HCT116 (cell line): ENCODE measurements around the gene RPTOR. TPM values are rescaled to one million over a fixed set of nuclear protein-coding genes. Genes with fewer than 3 reads are reported as not detected.

Experiments
- ATAC-seq: fragments of 200-7000 bp; cut with Tn5 transposase; 2 replicates; pipeline ENCODE4 v1.9.1; 2020; ENCODE audit warnings: mild to moderate bottlenecking, moderate library complexity
- BruUV-seq: library from RNA; stranded (reverse); fragments of 400-500 nt; replicated peaks from 2 replicates; lab custom pipeline; 2021; lab: Mats Ljungman, UMichigan
- CTCF ChIA-PET: fragments of 300-600 bp; sonication (Branson Sonifier 250); formaldehyde crosslinking; loops from one replicate; lab custom pipeline; 2021; ENCODE audit warnings: antibody characterized with exemption; lab: Charles Lee
- POLR2A ChIA-PET: fragments of 300-600, 350-600 bp; sonication (Branson Sonifier 250); formaldehyde crosslinking; loops from one replicate; lab custom pipeline; 2021; ENCODE audit warnings: antibody characterized with exemption; lab: Charles Lee
- RAD21 ChIA-PET, 2 experiments: fragments of 300-600 bp; sonication (Branson Sonifier 250); formaldehyde crosslinking; loops; one replicate each; lab custom pipeline; 2023; ENCODE audit warnings: low total read pairs in 2 of 2; ENCODE audit not compliant: uncharacterized antibody in 2 of 2, unreplicated experiment in 2 of 2, low non-redundant PET in 1 of 2; lab: Charles Lee
- DNase-seq: peaks from one replicate; pipeline ENCODE4 v3.0.0-alpha.2; 2010; ENCODE audit warnings: low read depth, low spot score
- H2AFZ ChIP-seq: fragments of 200-600 bp; shearing (Covaris generic), sonication (generic); 2 replicates; pipeline ENCODE4 v1.6.1; 2017; ENCODE audit warnings: low read depth, mixed run types, mixed read lengths, antibody characterized with exemption, low read length; ENCODE audit not compliant: poor library complexity, severe bottlenecking
- H3K27ac ChIP-seq: 2 replicates; pipeline ENCODE4 v1.5.1; 2012; ENCODE audit warnings: low read depth, low read length
- H3K27me3 ChIP-seq: fragments of 200-600 bp; sonication (generic); 2 replicates; pipeline ENCODE4 v1.6.1; 2016; ENCODE audit warnings: mixed run types, low read length, mixed read lengths; ENCODE audit not compliant: insufficient read depth
- H3K36me3 ChIP-seq, 2 experiments: fragments of 200-500 bp in 1 of 2; fragments of 200-600 bp in 1 of 2; sonication (Bioruptor generic) in 1 of 2; sonication (generic) in 1 of 2; 2 replicates each; pipeline versions ENCODE4 v1.5.1 to v1.6.1; 2014 to 2016; ENCODE audit warnings: low read length in 2 of 2, inconsistent platforms in 1 of 2, mixed read lengths in 1 of 2, mixed run types in 1 of 2; ENCODE audit not compliant: insufficient read depth in 2 of 2, control insufficient read depth in 1 of 2
- H3K4me1 ChIP-seq, 2 experiments: fragments of 200-600 bp in 1 of 2; sonication (generic) in 1 of 2; 2 replicates each; pipeline versions ENCODE4 v1.5.1 to v1.6.1; 2012 to 2017; ENCODE audit warnings: low read length in 2 of 2, inconsistent platforms in 1 of 2, mild to moderate bottlenecking in 1 of 2, mixed read lengths in 1 of 2, mixed run types in 1 of 2, moderate library complexity in 1 of 2; ENCODE audit not compliant: insufficient read depth in 2 of 2, control insufficient read depth in 1 of 2
- H3K4me2 ChIP-seq: fragments of 200-600 bp; sonication (generic); 2 replicates; pipeline ENCODE4 v1.6.1; 2017; ENCODE audit warnings: mixed run types, low read length, mixed read lengths
- H3K4me3 ChIP-seq, 2 experiments: fragments of 200-600 bp in 1 of 2; sonication (generic) in 1 of 2; replicated peaks in 1 of 2; 2 replicates each; pipeline ENCODE4 v1.5.1; 2011 to 2016; ENCODE audit warnings: low read length in 2 of 2, control low read depth in 1 of 2, low read depth in 1 of 2, mild to moderate bottlenecking in 1 of 2, mixed read lengths in 1 of 2, mixed run types in 1 of 2
- H3K79me2 ChIP-seq: fragments of 200-600 bp; sonication (generic); 2 replicates; pipeline ENCODE4 v1.6.1; 2017; ENCODE audit warnings: mild to moderate bottlenecking, mixed run types, low read length, moderate library complexity, mixed read lengths; ENCODE audit not compliant: insufficient read depth
- H3K9ac ChIP-seq: fragments of 200-600 bp; sonication (generic); 2 replicates; pipeline ENCODE4 v1.6.1; 2016; ENCODE audit warnings: low read length, mixed read lengths
- H3K9me2 ChIP-seq: fragments of 200-600 bp; sonication (generic), shearing (Covaris generic); 2 replicates; pipeline ENCODE4 v1.6.1; 2017; ENCODE audit warnings: mixed run types, mild to moderate bottlenecking, moderate library complexity; ENCODE audit not compliant: insufficient read depth
- H3K9me3 ChIP-seq, 2 experiments: fragments of 200-500 bp in 1 of 2; fragments of 200-600 bp in 1 of 2; sonication (Bioruptor generic) in 1 of 2; sonication (generic) in 1 of 2; 2 replicates each; pipeline ENCODE4 v1.6.1; 2014 to 2017; ENCODE audit warnings: low read length in 2 of 2, mixed read lengths in 2 of 2, inconsistent platforms in 1 of 2, low read depth in 1 of 2, mild to moderate bottlenecking in 1 of 2, mixed run types in 1 of 2, moderate library complexity in 1 of 2; ENCODE audit not compliant: control insufficient read depth in 1 of 2, insufficient read depth in 1 of 2
- H4K20me1 ChIP-seq: fragments of 200-600 bp; sonication (generic), shearing (Covaris generic); 2 replicates; pipeline ENCODE4 v1.6.1; 2017; ENCODE audit warnings: mixed run types, mild to moderate bottlenecking, moderate library complexity; ENCODE audit not compliant: insufficient read depth
- CBX3 ChIP-seq: IDR thresholded peaks from 2 replicates; pipeline ENCODE4 v1.6.1; 2012; ENCODE audit warnings: low read depth
- CEBPB ChIP-seq: IDR thresholded peaks from 2 replicates; pipeline ENCODE4 v1.6.1; 2012; ENCODE audit warnings: low read depth
- EGR1 ChIP-seq: IDR thresholded peaks from 2 replicates; pipeline ENCODE4 v1.6.1; 2012; ENCODE audit warnings: low read depth
- ELF1 ChIP-seq: IDR thresholded peaks from 2 replicates; pipeline ENCODE4 v1.6.1; 2012; ENCODE audit warnings: low read depth, borderline replicate concordance
- EZH2 ChIP-seq: fragments of 200-600 bp; sonication (generic); IDR thresholded peaks from 2 replicates; pipeline ENCODE4 v1.6.1; 2017; ENCODE audit warnings: antibody characterized with exemption, mixed run types
- EZH2phosphoT487 ChIP-seq: fragments of 200-600 bp; IDR thresholded peaks from 2 replicates; pipeline ENCODE4 v1.6.1; 2018; ENCODE audit warnings: antibody characterized with exemption, borderline replicate concordance
- JUND ChIP-seq: IDR thresholded peaks from 2 replicates; pipeline ENCODE4 v1.6.1; 2012
- POLR2AphosphoS5 ChIP-seq: IDR thresholded peaks from 2 replicates; pipeline ENCODE4 v1.6.1; 2011; ENCODE audit warnings: mild to moderate bottlenecking, low read depth, low read length, moderate library complexity
- REST ChIP-seq: IDR thresholded peaks from 2 replicates; pipeline ENCODE4 v1.6.1; 2012; ENCODE audit warnings: low read depth
- SP1 ChIP-seq: IDR thresholded peaks from 2 replicates; pipeline ENCODE4 v1.6.1; 2012; ENCODE audit warnings: low read depth
- SRF ChIP-seq: IDR thresholded peaks from 2 replicates; pipeline ENCODE4 v1.6.1; 2012; ENCODE audit warnings: low read depth
- YY1 ChIP-seq: IDR thresholded peaks from 2 replicates; pipeline ENCODE4 v1.6.1; 2011; ENCODE audit warnings: low read length, low read depth, moderate library complexity, mild to moderate bottlenecking; ENCODE audit not compliant: insufficient replicate concordance; ENCODE audit errors: extremely low read depth
- ZNF274 ChIP-seq: fragments of 200-500 bp; sonication (Bioruptor generic); IDR thresholded peaks from 2 replicates; pipeline ENCODE4 v1.6.1; 2014; ENCODE audit warnings: mild to moderate bottlenecking, low read depth, low read length, inconsistent platforms
- intact Hi-C: fragments of 100-400 bp; cut with micrococcal nuclease; formaldehyde crosslinking; loops from 2 replicates; pipeline ENCODE4 v1.10.0; 2022
- total RNA-seq: library from RNA; stranded (reverse); gene quantifications from one replicate; pipeline ENCODE4 v1.2.1, GENCODE V29; 2021; ENCODE audit not compliant: unreplicated experiment
- TF ChIP-seq, protein P1 (sequence below), 3 experiments: fragments of 200-600 bp in 1 of 3; sonication (generic) in 1 of 3; IDR thresholded peaks in 2 of 3; conservative IDR thresholded peaks in 1 of 3; 2 replicates each; pipeline ENCODE4 v1.5.1; 2012 to 2017; ENCODE audit warnings: low read depth in 2 of 3, low read length in 2 of 3, antibody characterized with exemption in 1 of 3, borderline replicate concordance in 1 of 3, control low read depth in 1 of 3, mild to moderate bottlenecking in 1 of 3, mixed read lengths in 1 of 3, mixed run types in 1 of 3, moderate library complexity in 1 of 3; ENCODE audit not compliant: insufficient read depth in 1 of 3
- TF ChIP-seq, protein P2 (sequence below): IDR thresholded peaks from 2 replicates; pipeline ENCODE4 v1.6.1; 2012
- TF ChIP-seq, protein P3 (sequence below): IDR thresholded peaks from 2 replicates; pipeline ENCODE4 v1.6.1; 2012

RPTOR gene
- total RNA-seq, 1 experiment from 2014 or later, result 69.5 TPM

DNA sequence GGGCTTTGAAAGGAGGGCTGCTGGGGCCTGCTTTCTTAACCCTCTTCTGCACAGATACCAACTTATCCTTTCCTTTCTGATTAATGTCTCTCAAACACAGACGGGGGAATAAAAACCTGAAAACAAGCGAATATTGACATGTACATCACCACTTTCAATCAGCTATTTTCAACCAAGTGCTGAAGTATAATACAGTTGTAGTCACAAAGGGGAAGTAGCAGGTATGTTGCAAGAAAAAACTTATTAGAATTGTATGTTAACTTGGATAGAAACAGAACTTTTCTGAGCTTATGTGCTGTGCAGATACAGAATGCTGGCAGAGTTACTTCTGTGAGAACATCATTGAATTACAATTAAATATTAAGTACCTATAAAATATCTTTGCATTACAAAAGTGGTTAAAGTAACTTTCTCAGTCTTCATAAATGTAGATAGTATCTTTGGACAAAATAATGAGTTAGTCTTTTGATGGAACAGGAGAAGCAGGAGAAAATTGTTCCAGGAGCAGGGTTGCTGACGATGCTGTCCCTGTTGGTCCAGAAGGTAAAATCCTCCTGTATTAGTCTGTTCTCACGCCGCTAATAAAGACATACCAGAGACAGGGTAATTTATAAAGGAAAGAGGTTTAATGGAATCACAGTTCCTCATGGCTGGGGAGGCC lies 59.5 kb downstream of the RPTOR start:
- Histone ChIP-seq H3K27ac (no peak overlapping the region), H3K4me2 (no peak overlapping the region), H3K9me2 (no peaks in the 10 kb centered on the region), H3K27me3 (no peaks in the 10 kb centered on the region), H3K79me2 (peaks cover 58% of the 10 kb centered on the region), H3K36me3 (no peaks in the 10 kb centered on the region), H3K4me1 (peaks cover 14 to 23% of the 10 kb centered on the region in 2 experiments), H3K4me3 (no peak overlapping the region), H3K9me3 (no peaks in the 10 kb centered on the region), H3K9ac (no peak overlapping the region), H4K20me1 (peaks cover 13% of the 10 kb centered on the region; the same call in 1 of the 2 replicates), H2AFZ (no peak overlapping the region)
- no peak for ATAC-seq
- ChIA-PET CTCF (interaction anchor here (1.2 kb wide), 1 partner anchor 29 kb away, joined by 3 read pairs; no protein-coding TSS in a partner anchor), POLR2A (no interaction called here), RAD21 (no interaction called here)
- TF ChIP-seq EGR1 (no peak), YY1 (no peak), SRF (no peak), SP1 (no peak), CBX3 (no peak), EZH2 (no peak), ELF1 (no peak), CEBPB (no peak)
- intact Hi-C loops, result no loop called here
- no TSS peak for BruUV-seq
- no peak for DNase-seq

GRCh38 chr17:80604670-80605010 lies 60.0 kb downstream of the RPTOR start:
- ChIA-PET RAD21 (no interaction called here), CTCF (interaction anchor here (1.2 kb wide), 1 partner anchor 29 kb away, joined by 3 read pairs; no protein-coding TSS in a partner anchor), POLR2A (no interaction called here)
- H2AFZ ChIP-seq, result no peak overlapping the region
- peaks cover 9% of the 10 kb centered on the region; the same call in 1 of the 2 replicates for H4K20me1 ChIP-seq
- H3K9me2 ChIP-seq, result no peaks in the 10 kb centered on the region
- intact Hi-C loops, result no loop called here
- H3K36me3 ChIP-seq, result no peaks in the 10 kb centered on the region
- H3K9ac ChIP-seq, result no peak overlapping the region
- ATAC-seq, result no peak
- no peak for DNase-seq
- BruUV-seq, result no TSS peak
- no peak overlapping the region for H3K27ac ChIP-seq
- H3K79me2 ChIP-seq, result peaks cover 53% of the 10 kb centered on the region
- no peak overlapping the region for H3K4me2 ChIP-seq
- no peaks in the 10 kb centered on the region for H3K27me3 ChIP-seq
- H3K9me3 ChIP-seq, result no peaks in the 10 kb centered on the region
- H3K4me3 ChIP-seq, result no peak overlapping the region
- H3K4me1 ChIP-seq, result peaks cover 9 to 18% of the 10 kb centered on the region in 2 experiments
- TF ChIP-seq EGR1 (no peak), REST (no peak), EZH2phosphoT487 (no peak), POLR2AphosphoS5 (no peak), JUND (no peak), CEBPB (no peak), ZNF274 (no peak)
- TF ChIP-seq, protein P1, sequence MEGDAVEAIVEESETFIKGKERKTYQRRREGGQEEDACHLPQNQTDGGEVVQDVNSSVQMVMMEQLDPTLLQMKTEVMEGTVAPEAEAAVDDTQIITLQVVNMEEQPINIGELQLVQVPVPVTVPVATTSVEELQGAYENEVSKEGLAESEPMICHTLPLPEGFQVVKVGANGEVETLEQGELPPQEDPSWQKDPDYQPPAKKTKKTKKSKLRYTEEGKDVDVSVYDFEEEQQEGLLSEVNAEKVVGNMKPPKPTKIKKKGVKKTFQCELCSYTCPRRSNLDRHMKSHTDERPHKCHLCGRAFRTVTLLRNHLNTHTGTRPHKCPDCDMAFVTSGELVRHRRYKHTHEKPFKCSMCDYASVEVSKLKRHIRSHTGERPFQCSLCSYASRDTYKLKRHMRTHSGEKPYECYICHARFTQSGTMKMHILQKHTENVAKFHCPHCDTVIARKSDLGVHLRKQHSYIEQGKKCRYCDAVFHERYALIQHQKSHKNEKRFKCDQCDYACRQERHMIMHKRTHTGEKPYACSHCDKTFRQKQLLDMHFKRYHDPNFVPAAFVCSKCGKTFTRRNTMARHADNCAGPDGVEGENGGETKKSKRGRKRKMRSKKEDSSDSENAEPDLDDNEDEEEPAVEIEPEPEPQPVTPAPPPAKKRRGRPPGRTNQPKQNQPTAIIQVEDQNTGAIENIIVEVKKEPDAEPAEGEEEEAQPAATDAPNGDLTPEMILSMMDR (IDR thresholded peaks at IDR 0.05 in 2 of 3, conservative IDR thresholded peaks at IDR 0.05 in 1 of 3; ENCODE audit: borderline replicate concordance in 1 of 3, insufficient read depth in 1 of 3, low read depth in 2 of 3, low read length in 2 of 3), result no peak
- TF ChIP-seq, protein P2, sequence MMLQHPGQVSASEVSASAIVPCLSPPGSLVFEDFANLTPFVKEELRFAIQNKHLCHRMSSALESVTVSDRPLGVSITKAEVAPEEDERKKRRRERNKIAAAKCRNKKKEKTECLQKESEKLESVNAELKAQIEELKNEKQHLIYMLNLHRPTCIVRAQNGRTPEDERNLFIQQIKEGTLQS, result no peak
- TF ChIP-seq, protein P3, sequence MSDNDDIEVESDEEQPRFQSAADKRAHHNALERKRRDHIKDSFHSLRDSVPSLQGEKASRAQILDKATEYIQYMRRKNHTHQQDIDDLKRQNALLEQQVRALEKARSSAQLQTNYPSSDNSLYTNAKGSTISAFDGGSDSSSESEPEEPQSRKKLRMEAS, result no peak
